ENCODE measurements around the gene GPR152.

Gene GPR152

DNA sequence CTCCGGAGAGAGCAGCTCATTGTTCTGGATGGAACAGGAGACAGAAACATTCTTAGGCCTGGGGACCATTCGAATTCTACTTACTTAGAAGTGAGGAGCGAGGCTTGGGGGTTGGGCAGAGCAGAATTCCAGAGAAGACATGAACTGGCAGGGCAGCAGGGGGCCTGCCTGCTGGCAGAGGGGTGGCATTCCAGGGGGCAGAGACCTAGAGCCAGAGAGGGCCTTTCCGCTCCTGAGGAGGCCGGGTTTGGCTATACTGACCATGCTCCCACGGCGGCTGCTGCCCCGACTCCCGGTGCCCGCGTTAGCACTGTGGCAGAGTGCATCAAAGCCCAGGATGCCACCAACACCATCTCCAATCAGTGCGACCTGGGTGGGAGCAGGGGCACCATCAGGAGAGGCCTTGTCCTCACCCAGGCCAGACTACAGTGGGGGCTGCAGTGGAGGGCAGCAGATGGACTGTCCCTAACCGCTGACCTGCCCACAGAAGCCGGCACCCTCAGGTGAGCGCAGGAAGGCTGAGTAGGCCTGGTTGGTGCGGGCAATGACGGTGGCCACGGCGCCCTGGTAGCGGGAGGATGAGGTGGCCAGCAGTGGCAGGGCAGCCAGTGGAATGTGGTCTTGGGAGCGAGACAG lies 45.2 kb upstream of the GPR152 start:
- no peak for TF ChIP-seq POLR2AphosphoS5 (IDR thresholded peaks at IDR 0.05; ENCODE audit: low read depth)
- no peak for TF ChIP-seq GABPA (IDR thresholded peaks at IDR 0.05; ENCODE audit: low read depth)
- Histone ChIP-seq H3K27me3 (ENCODE audit: insufficient read depth, poor library complexity, severe bottlenecking) (no peaks in the 10 kb centered on the region), H3K27ac (replicated peaks) (no peak overlapping the region)

DNA sequence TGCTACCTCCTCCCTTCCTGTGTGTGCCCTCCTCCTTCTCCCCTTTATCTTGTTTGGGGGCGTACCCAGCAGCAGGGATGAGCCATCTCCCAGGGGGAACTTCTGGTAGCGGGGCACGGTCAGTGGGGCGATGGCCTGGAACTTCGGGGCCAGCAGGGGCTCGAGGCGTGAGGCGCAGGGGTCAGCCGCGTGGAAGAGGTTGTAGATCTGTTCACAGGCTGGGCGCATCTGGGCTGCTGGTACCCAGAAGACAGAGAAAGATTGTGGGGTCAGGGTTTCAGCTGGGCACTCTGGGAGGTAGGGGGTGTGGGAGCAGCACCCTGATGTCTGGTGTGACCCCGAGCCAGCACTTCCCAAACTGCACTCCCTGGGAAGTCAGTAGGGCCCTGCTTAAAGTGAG lies 43.6 kb upstream of the GPR152 start:
- DNase-seq (ENCODE audit: low read depth in 1 of 2, low spot score in 1 of 2) = no peak
- Histone ChIP-seq H3K4me3 (replicated peaks; ENCODE audit: insufficient read depth, low read length) (no peak overlapping the region), H3K27me3 (ENCODE audit: insufficient read depth, poor library complexity, severe bottlenecking) (no peaks in the 10 kb centered on the region), H3K27ac (replicated peaks) (no peak overlapping the region)
- TF ChIP-seq SPI1 (IDR thresholded peaks at IDR 0.05; ENCODE audit: borderline replicate concordance, low read depth) (no peak), GABPA (IDR thresholded peaks at IDR 0.05; ENCODE audit: low read depth) (no peak), POLR2AphosphoS5 (IDR thresholded peaks at IDR 0.05; ENCODE audit: low read depth) (no peak)
- TF ChIP-seq, protein P1, sequence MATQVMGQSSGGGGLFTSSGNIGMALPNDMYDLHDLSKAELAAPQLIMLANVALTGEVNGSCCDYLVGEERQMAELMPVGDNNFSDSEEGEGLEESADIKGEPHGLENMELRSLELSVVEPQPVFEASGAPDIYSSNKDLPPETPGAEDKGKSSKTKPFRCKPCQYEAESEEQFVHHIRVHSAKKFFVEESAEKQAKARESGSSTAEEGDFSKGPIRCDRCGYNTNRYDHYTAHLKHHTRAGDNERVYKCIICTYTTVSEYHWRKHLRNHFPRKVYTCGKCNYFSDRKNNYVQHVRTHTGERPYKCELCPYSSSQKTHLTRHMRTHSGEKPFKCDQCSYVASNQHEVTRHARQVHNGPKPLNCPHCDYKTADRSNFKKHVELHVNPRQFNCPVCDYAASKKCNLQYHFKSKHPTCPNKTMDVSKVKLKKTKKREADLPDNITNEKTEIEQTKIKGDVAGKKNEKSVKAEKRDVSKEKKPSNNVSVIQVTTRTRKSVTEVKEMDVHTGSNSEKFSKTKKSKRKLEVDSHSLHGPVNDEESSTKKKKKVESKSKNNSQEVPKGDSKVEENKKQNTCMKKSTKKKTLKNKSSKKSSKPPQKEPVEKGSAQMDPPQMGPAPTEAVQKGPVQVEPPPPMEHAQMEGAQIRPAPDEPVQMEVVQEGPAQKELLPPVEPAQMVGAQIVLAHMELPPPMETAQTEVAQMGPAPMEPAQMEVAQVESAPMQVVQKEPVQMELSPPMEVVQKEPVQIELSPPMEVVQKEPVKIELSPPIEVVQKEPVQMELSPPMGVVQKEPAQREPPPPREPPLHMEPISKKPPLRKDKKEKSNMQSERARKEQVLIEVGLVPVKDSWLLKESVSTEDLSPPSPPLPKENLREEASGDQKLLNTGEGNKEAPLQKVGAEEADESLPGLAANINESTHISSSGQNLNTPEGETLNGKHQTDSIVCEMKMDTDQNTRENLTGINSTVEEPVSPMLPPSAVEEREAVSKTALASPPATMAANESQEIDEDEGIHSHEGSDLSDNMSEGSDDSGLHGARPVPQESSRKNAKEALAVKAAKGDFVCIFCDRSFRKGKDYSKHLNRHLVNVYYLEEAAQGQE (IDR thresholded peaks at IDR 0.05; ENCODE audit: insufficient replicate concordance, low read depth) = no peak
- TF ChIP-seq, protein P2, sequence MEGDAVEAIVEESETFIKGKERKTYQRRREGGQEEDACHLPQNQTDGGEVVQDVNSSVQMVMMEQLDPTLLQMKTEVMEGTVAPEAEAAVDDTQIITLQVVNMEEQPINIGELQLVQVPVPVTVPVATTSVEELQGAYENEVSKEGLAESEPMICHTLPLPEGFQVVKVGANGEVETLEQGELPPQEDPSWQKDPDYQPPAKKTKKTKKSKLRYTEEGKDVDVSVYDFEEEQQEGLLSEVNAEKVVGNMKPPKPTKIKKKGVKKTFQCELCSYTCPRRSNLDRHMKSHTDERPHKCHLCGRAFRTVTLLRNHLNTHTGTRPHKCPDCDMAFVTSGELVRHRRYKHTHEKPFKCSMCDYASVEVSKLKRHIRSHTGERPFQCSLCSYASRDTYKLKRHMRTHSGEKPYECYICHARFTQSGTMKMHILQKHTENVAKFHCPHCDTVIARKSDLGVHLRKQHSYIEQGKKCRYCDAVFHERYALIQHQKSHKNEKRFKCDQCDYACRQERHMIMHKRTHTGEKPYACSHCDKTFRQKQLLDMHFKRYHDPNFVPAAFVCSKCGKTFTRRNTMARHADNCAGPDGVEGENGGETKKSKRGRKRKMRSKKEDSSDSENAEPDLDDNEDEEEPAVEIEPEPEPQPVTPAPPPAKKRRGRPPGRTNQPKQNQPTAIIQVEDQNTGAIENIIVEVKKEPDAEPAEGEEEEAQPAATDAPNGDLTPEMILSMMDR (IDR thresholded peaks at IDR 0.05; ENCODE audit: insufficient read depth, low read length) = no peak

More for the DNA sequence above, 45.2 kb upstream of the GPR152 start:
- no peak overlapping the region for H3K4me3 ChIP-seq (replicated peaks; ENCODE audit: insufficient read depth, low read length)
- DNase-seq (ENCODE audit: low read depth in 1 of 2, low spot score in 1 of 2) = no peak

DNA sequence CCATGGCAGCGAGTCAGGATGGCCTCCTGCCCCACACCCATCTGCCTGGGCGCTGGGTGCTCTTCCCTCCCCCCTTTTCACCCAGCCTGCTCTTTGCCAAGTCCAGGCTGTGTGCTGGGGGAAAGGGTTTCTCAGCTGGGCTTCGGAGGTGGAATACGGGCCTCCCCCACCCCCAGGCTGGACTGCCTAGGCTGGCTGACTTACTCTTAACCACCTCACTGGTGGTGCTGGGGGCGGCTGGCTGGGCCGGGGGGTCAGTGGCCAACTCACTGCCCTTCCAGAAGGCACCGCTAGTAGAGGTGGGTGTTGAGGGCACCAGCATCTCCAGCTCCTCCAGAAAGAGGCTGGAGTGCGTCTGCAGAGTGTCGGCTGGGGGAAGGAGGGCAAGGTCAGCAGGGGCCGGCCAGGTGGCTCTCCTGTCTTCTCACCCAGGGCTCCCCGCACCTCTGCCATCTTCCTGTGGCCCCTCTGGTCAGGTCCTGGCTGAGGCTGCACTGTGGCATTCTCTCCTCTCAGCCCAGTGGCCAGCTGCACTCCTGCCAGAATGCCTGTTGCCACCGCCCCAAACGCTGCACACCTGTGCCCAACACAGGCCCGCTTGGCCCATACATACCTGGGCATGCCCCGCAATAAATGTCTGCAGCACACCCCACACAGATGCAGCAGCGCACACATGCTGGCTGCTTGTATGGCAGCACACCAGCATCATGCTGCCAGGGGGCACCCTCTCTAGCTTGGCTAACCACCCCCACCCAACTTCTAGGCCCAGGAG lies 42.9 kb upstream of the GPR152 start:
- no peak overlapping the region for H3K4me3 ChIP-seq (replicated peaks; ENCODE audit: insufficient read depth, low read length)
- no peaks in the 10 kb centered on the region for H3K27me3 ChIP-seq (ENCODE audit: insufficient read depth, poor library complexity, severe bottlenecking)
- TF ChIP-seq, protein P1 (IDR thresholded peaks at IDR 0.05; ENCODE audit: insufficient replicate concordance, low read depth) = no peak
- no peak for TF ChIP-seq GABPA (IDR thresholded peaks at IDR 0.05; ENCODE audit: low read depth)
- TF ChIP-seq POLR2AphosphoS5 (IDR thresholded peaks at IDR 0.05; ENCODE audit: low read depth) = no peak
- no peak for TF ChIP-seq SPI1 (IDR thresholded peaks at IDR 0.05; ENCODE audit: borderline replicate concordance, low read depth)
- TF ChIP-seq, protein P2 (IDR thresholded peaks at IDR 0.05; ENCODE audit: insufficient read depth, low read length) = no peak
- no peak for DNase-seq (ENCODE audit: low read depth in 1 of 2, low spot score in 1 of 2)
- no peak overlapping the region for H3K27ac ChIP-seq (replicated peaks)

DNA sequence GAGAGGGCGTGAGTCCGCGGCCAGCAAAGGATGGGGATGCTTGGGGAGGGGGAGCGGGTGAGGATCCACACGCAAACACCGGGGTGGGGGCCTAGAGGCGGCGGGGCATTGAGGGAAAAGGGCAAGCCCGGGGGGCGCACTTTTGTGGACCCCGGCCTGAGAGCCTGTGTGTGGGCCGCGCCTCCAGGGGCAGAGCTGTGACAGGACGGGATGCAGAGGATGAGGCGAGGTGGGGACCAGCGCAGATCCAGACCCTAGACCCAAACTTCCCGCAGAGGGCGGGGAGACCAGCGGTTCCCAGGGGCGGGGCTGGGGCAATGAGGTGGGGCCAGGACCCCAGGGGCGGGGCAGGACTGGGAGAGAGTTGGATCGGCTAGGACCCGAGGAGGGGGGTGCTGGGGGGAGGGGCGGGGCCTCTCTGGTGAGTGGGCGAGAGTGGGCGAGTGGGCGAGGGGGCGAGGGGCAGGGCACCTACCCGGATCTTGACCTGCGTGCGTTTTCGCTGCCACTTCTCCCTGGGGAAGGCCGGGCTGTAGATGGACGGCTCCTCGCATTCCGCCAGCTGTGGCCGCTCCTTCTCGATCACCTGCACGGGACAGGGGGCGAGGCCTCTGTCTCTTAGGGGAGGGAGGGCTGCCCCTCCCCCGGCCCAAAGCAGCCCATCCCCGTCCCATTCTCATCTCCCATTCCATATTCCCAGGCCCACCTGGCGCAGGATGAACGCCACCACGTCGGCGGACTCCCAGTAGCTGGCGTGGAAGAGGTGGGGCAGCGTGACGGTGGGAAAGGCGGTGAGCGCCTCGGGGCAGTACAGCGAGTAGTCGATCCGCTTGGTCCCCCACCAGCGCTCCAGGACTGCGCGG lies 42.1 kb upstream of the GPR152 start:
- no peaks in the 10 kb centered on the region for H3K27me3 ChIP-seq (ENCODE audit: insufficient read depth, poor library complexity, severe bottlenecking)
- no peak overlapping the region for H3K4me3 ChIP-seq (replicated peaks; ENCODE audit: insufficient read depth, low read length)
- TF ChIP-seq SPI1 (IDR thresholded peaks at IDR 0.05; ENCODE audit: borderline replicate concordance, low read depth) = no peak
- TF ChIP-seq, protein P1 (IDR thresholded peaks at IDR 0.05; ENCODE audit: insufficient replicate concordance, low read depth) = no peak
- no peak for TF ChIP-seq GABPA (IDR thresholded peaks at IDR 0.05; ENCODE audit: low read depth)
- TF ChIP-seq POLR2AphosphoS5 (IDR thresholded peaks at IDR 0.05; ENCODE audit: low read depth) = no peak
- TF ChIP-seq, protein P2 (IDR thresholded peaks at IDR 0.05; ENCODE audit: insufficient read depth, low read length) = no peak
- no peak for DNase-seq (ENCODE audit: low read depth in 1 of 2, low spot score in 1 of 2)
- no peak overlapping the region for H3K27ac ChIP-seq (replicated peaks)
